A673 (cell line): ENCODE measurements around the gene RBBP7.

ENCODE experiments used
- EZH2 ChIP-seq: fragments of 200-600 bp; sonication (generic); IDR thresholded peaks from 2 replicates; pipeline ENCODE4 v1.6.1; 2017; ENCODE audit warnings: borderline replicate concordance, low read depth, mild to moderate bottlenecking, mixed read lengths, antibody characterized with exemption, low read length; ENCODE audit not compliant: poor library complexity, severe bottlenecking
- TF ChIP-seq, protein P1 (sequence below): fragments of 300-800, 200-600 bp; sonication (generic); conservative IDR thresholded peaks from 2 replicates; pipeline ENCODE4 v1.5.1; 2017; ENCODE audit warnings: low read depth, mild to moderate bottlenecking, antibody characterized with exemption, low read length, moderate library complexity, mixed read lengths

DNA sequence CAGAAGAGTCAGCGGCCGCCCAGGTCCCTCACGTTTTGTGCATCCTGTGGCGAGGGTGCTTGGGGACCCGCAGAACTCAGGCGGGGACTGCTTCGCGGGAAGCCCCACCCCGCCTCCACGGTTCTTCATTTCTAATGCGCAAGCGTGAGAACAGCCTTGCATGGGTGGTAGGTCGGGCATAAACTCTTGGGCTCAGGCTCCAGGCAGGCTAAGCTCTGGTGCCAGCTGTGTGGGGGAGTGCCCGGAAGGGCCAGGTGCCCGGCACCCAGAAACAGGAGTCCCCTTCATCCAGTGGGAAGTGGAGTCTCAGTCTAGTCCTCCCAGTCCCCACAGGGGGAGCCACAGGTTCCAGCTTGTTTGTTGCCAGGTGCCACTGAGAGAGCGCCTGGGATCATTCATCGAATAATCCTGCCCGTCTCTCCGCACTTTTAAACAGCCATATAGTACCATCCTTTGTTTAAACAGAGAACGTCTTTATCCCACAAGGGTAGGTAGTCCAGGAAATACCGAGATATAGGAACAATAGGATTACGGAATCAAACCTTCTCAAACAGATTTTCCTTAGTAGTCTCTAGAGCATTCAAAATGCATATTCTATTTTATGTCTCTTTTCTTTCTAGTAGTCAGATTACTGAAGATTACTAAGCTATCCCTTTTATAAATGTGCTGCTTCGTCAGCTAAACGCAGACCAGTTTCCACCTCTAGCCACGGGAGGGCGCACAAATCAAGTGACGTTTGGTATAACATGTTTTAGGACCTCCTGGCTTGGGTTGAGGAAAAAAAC is 12.7 kb upstream of the RBBP7 start:
- TF ChIP-seq, protein P1, sequence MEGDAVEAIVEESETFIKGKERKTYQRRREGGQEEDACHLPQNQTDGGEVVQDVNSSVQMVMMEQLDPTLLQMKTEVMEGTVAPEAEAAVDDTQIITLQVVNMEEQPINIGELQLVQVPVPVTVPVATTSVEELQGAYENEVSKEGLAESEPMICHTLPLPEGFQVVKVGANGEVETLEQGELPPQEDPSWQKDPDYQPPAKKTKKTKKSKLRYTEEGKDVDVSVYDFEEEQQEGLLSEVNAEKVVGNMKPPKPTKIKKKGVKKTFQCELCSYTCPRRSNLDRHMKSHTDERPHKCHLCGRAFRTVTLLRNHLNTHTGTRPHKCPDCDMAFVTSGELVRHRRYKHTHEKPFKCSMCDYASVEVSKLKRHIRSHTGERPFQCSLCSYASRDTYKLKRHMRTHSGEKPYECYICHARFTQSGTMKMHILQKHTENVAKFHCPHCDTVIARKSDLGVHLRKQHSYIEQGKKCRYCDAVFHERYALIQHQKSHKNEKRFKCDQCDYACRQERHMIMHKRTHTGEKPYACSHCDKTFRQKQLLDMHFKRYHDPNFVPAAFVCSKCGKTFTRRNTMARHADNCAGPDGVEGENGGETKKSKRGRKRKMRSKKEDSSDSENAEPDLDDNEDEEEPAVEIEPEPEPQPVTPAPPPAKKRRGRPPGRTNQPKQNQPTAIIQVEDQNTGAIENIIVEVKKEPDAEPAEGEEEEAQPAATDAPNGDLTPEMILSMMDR: peak; percentile 87
- no peak for TF ChIP-seq EZH2
